ENCODE data around the gene GAS2.

GAS2 gene

DNA sequence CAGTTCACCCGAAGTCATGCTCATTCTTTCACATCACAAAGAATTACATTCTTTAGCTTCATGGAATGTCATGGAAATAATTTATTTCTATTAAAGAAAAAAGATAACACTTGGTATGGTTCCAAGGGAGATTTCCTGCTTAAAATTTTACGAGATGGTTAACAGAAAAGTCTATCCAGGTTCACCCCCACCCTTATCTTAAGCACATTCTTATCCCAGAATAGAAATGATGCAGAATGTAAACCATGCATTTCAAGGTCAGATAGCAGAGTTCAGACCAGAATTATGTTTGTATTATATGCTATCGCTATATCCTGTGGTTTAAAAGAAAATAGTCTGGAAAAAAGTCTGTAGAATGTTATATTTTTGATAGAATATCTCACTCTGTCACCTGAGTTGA, 58.7 kb downstream of the GAS2 start:
- no peak for DNase-seq (ENCODE audit: low read depth in 1 of 2, low spot score in 1 of 2)

DNA sequence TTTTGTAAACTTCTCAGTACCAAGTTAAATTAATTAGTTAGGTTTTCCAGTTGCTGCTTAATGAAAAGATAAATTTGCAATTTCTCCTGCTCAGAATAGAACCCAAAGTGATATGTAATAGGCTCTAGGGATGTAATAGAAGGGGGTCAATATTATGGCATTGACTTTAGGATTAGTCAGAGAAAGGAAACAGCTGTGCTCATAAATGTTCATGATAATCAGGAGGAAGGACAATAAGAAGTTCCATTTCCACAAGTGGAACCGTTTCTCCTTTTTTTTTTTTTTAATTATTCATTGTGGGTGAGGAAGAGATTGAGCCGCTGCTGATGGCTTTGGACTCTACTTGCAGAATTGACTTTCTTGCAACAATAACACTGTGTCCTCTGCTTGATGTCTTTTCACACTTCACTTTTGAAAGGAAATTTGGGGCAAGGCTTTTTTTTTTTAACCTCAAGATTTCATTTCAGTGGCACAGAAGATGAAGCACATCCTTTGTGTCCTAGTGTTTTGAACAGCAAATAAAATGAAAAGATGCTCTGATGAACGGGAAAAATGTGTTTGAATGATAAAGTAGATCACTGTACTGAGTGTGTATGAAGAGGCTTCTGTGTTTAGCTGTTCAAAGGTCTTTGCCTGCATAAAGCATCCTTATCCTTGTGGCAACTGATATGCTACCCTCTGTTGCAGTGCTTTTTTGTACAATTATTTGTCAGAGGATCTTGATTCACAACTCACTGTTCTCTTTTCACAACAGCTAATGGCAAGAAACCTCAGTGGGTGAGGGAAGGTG, 62.4 kb downstream of the GAS2 start:
- DNase-seq (ENCODE audit: low read depth in 1 of 2, low spot score in 1 of 2) = no peak

DNA sequence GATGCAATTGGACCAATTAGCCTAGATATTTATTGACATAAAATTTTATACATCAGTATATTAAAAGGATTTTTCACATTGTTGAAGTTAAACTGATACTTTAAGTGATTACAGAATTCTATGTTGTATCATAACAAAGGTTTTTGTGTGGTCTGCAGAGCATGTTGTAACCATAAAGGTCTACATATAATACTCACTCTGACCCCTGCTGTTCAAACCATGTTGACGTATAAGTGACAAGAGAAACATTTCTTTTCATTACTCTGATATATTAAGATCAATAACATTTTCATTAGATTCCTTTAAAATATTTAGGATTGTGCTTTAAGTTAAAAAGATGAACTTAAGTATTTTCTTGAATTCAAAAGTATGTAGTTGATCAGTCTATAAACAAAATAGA, 63.9 kb downstream of the GAS2 start:
- no peak for DNase-seq (ENCODE audit: low read depth in 1 of 2, low spot score in 1 of 2)

DNA sequence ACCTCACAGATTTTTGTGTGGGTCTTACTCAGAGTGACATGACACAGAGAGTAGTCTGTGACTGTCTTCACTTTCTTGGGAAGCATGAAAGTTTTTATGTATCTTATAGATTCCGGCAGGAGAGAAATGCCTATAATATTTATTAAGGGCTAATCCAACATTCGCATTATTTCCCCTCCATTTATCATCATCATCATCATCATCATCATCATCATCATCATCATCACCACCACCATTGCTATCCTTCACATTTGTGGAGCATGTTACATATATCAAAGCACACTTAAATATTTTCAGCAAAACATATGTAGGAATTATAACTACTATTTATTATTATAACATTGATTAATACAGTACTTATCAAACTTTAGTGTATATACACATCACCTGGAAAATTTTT, 66.2 kb downstream of the GAS2 start:
- DNase-seq (ENCODE audit: low read depth in 1 of 2, low spot score in 1 of 2) = no peak

GRCh38 chr11:22733475-22734248, 67.3 kb downstream of the GAS2 start:
- no peak for DNase-seq (ENCODE audit: low read depth in 1 of 2, low spot score in 1 of 2)

GRCh38 chr11:22734628-22735345, 68.4 kb downstream of the GAS2 start:
- no peak for DNase-seq (ENCODE audit: low read depth in 1 of 2, low spot score in 1 of 2)

DNA sequence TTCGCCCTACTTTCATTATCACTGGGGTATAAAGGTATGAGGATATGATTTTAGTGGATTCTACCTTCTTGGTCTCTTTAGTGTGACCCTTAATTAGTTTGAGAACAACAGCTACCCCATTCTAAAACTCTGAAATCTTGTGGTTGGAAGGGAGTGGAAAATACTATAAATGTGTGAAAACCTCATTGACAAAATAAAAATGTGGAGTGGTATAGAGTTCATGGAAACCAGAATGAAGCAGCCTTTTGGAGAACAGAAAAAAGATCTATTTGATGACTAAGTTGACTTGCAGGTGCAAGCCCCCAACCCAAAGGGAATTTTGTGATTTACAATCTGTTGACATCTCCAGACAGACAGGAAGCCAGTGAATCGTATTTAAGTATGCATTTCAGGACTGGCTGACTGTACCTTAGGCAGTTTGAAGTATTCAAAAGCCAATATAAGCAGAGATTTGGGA, 75.8 kb downstream of the GAS2 start:
- no peak for DNase-seq (ENCODE audit: low read depth in 1 of 2, low spot score in 1 of 2)

- no peak for DNase-seq (ENCODE audit: low read depth in 1 of 2, low spot score in 1 of 2)
These were observed 83.1 kb downstream of the GAS2 start for GRCh38 chr11:22749536-22749935.

GRCh38 chr11:22752908-22753310, 86.5 kb downstream of the GAS2 start:
- DNase-seq (ENCODE audit: low read depth in 1 of 2, low spot score in 1 of 2) = no peak

DNA sequence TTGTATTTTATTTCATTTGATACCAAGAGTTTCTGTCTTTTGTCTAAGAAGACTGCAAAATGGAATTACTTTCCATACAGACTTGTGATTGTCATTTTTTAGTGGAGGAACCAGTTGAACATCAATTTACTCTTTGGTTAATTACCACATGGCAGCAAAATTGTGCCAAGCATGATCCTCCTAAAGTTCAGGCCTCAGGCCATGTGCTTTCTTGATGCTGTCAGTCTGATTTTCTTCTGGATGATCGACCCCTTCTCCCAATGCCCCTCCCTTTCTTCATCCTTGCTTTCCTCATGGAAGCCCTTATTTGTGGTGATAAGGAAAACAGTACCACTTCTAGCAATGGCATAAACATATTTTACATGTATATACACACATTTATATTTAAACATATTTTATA, 87.0 kb downstream of the GAS2 start:
- no peak for DNase-seq (ENCODE audit: low read depth in 1 of 2, low spot score in 1 of 2)

GRCh38 chr11:22761066-22761465, 94.7 kb downstream of the GAS2 start:
- no peak for DNase-seq (ENCODE audit: low read depth in 1 of 2, low spot score in 1 of 2)

GRCh38 chr11:22763166-22763565, 96.8 kb downstream of the GAS2 start:
- DNase-seq (ENCODE audit: low read depth in 1 of 2, low spot score in 1 of 2) = no peak

DNA sequence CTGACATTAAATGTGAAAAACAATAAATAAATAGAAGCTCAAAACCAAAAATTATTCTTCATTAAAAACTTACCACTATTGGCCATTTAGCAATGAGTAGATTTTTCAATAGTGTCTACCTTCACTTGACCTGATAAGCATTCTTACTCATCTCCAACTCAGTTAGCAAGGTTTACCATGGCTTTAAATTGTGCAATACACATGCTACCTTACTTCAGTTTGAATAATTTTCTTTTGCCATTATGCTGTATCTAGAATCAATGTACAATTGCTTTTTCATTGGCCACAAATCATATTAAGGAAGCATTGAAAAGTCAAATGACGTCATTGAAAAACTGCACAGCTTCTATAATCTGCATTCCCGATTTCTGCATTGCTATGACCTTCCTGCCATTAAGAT, 98.3 kb downstream of the GAS2 start:
- DNase-seq (ENCODE audit: low read depth in 1 of 2, low spot score in 1 of 2) = no peak

GRCh38 chr11:22768281-22768680, 101.9 kb downstream of the GAS2 start:
- no peak for DNase-seq (ENCODE audit: low read depth in 1 of 2, low spot score in 1 of 2)

- no peak for DNase-seq (ENCODE audit: low read depth in 1 of 2, low spot score in 1 of 2)
These were observed 102.7 kb downstream of the GAS2 start for GRCh38 chr11:22769081-22769480.

DNA sequence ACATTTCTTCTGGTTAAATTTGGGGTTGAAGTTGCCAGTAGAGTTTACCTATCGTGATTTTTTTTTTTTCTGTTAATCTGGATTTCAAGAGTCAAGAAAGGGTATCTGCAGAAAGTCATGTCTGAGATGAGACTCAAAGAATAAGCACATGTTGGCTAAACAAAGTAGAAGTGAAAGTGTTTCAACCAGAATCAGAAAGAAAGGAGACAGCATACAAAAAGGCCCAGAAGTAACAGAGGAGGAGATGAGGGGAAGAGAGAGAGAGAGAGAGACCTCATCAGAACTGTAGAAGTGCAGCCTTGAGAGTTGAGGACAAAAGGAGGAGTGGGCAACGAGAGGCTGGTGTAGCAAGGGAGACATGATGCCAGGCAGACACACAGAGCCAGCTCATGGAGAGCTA, 108.3 kb downstream of the GAS2 start:
- no peak for DNase-seq (ENCODE audit: low read depth in 1 of 2, low spot score in 1 of 2)

DNA sequence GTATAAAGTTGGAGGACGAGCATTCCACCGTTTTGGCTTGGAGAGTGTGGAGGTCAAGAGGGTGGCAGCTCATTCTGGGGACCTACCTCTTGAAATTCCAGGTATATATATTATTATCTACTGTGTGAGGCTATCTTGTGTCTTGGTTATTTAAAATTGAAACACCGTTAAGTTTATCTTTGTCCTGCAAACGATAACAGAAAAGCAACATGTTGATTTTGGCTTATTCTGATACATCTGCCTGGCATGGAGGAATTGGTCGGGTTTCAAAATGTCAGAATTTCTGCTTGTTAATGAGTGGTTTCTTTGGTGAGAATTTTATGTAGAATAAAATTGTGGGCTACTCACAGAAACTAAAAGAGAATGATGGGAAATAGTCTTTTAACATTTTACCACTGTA, 108.8 kb downstream of the GAS2 start:
- DNase-seq (ENCODE audit: low read depth in 1 of 2, low spot score in 1 of 2) = no peak

GRCh38 chr11:22778642-22779041, 112.2 kb downstream of the GAS2 start:
- DNase-seq (ENCODE audit: low read depth in 1 of 2, low spot score in 1 of 2) = no peak

- no peak for DNase-seq (ENCODE audit: low read depth in 1 of 2, low spot score in 1 of 2)
These were observed 113.4 kb downstream of the GAS2 start for GRCh38 chr11:22779850-22780249.

DNA sequence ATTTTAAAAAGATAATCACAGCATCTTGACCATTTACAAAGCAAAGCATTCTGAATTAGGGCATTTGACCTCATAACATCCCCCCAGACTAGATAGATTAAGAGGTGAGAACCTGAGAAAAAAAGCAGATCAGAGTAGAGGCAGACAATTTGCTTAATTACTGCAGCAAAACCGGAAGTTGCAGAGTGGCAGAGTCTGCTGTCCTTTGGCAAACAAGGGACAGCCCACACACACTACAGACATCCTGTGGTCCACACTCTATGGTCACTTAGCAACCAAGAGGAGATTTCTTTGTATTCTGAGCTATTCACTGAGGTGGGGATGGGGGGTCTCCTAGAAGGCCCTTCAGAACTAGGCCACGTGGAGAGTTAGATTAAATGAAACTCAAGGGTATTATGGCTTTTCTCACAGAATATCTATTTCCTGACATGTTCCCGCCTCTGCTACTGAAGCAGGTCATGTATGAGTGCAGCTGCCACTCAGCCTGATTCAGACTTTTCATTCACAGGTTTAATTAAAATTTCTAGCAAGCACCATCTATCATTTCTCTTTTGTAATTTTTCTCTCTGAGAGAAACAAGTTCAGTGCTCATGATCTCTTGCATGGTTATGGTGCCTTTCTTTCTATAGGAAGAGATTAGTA, 114.7 kb downstream of the GAS2 start:
- no peak for DNase-seq (ENCODE audit: low read depth in 1 of 2, low spot score in 1 of 2)

DNA sequence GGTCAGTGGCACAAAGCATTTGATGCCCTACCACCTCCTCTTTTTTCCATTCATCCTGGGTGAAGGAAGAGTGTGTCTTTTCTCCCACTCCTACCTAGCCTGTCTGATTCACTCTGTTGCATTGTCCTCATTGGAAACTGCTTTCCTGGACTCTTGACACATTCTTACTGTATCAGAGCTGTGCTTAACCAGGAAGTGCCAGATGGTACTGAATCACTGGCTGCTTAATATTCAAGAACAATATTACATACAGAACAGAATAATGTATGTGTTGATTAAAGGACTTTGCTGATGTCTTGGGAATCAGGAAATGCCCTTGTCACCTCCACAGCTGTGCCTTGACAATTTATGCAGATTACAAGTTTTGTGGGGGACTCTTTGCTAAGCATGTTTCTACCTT, 118.8 kb downstream of the GAS2 start:
- no peak for DNase-seq (ENCODE audit: low read depth in 1 of 2, low spot score in 1 of 2)
